ENCODE data around the gene DLEC1. TPM values are rescaled to one million over a fixed set of nuclear protein-coding genes. Genes with fewer than 3 reads are reported as not detected.
A peak's percentile ranks its signal among the peaks of the same experiment; 100 is the strongest.

DLEC1 gene
- total RNA-seq, 1 donor, result under 0.01 TPM

DNA sequence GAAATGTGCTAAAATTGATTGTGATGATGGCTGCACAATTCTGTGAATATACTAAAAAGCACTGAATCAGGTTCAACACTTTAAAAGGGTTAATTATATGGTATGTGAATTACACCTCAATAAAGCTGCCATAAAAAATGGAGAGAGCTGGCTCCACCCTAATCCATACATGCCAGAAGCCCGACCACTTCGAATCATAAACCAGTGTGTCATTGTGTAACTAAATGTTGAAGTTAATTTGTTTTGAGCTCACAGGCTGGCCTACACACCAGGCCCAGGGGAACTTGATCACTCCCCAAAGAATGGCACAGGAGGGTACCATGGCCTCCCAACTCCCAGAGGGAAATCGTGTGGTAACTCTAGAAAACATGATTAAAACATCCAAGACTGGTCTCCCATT, 23.5 kb upstream of the DLEC1 start:
- H2AFZ ChIP-seq (ENCODE audit: low read length), result no peak overlapping the region
- no peak overlapping the region for H3K4me3 ChIP-seq (ENCODE audit: insufficient read depth, low read length)
- H3K4me2 ChIP-seq (ENCODE audit: insufficient read depth, low read length), result no peak overlapping the region
- H3K27me3 ChIP-seq (ENCODE audit: insufficient read depth, low read length), result no peaks in the 10 kb centered on the region
- peaks cover 28% of the 10 kb centered on the region for H3K36me3 ChIP-seq (ENCODE audit: insufficient read depth, low read length)
- peaks cover 3% of the 10 kb centered on the region for H4K20me1 ChIP-seq (ENCODE audit: insufficient read depth, low read length)
- TF ChIP-seq, protein P1, sequence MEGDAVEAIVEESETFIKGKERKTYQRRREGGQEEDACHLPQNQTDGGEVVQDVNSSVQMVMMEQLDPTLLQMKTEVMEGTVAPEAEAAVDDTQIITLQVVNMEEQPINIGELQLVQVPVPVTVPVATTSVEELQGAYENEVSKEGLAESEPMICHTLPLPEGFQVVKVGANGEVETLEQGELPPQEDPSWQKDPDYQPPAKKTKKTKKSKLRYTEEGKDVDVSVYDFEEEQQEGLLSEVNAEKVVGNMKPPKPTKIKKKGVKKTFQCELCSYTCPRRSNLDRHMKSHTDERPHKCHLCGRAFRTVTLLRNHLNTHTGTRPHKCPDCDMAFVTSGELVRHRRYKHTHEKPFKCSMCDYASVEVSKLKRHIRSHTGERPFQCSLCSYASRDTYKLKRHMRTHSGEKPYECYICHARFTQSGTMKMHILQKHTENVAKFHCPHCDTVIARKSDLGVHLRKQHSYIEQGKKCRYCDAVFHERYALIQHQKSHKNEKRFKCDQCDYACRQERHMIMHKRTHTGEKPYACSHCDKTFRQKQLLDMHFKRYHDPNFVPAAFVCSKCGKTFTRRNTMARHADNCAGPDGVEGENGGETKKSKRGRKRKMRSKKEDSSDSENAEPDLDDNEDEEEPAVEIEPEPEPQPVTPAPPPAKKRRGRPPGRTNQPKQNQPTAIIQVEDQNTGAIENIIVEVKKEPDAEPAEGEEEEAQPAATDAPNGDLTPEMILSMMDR (IDR thresholded peaks at IDR 0.05; ENCODE audit: extremely low read depth, low read depth, low read length), result no peak
- no peaks in the 10 kb centered on the region for H3K79me2 ChIP-seq (ENCODE audit: insufficient read depth, low read length)
- H3K27ac ChIP-seq (ENCODE audit: low read depth, low read length), result no peak overlapping the region
- no peaks in the 10 kb centered on the region for H3K4me1 ChIP-seq (ENCODE audit: insufficient read depth, low read length)
- peak; percentile 25 for DNase-seq (ENCODE audit: insufficient read length, low spot score, missing footprints)
- peaks cover 3% of the 10 kb centered on the region for H3K9me3 ChIP-seq (ENCODE audit: low read depth, low read length)

- H2AFZ ChIP-seq (ENCODE audit: low read length), result no peak overlapping the region
- H3K4me3 ChIP-seq (ENCODE audit: insufficient read depth, low read length), result no peak overlapping the region
- H3K4me1 ChIP-seq (ENCODE audit: insufficient read depth, low read length), result no peaks in the 10 kb centered on the region
- no peak overlapping the region for H3K27ac ChIP-seq (ENCODE audit: low read depth, low read length)
- H3K79me2 ChIP-seq (ENCODE audit: insufficient read depth, low read length), result no peaks in the 10 kb centered on the region
- H3K27me3 ChIP-seq (ENCODE audit: insufficient read depth, low read length), result no peaks in the 10 kb centered on the region
- H4K20me1 ChIP-seq (ENCODE audit: insufficient read depth, low read length), result peaks cover 3% of the 10 kb centered on the region
- H3K4me2 ChIP-seq (ENCODE audit: insufficient read depth, low read length), result no peak overlapping the region
- H3K36me3 ChIP-seq (ENCODE audit: insufficient read depth, low read length), result peaks cover 28% of the 10 kb centered on the region
- H3K9me3 ChIP-seq (ENCODE audit: low read depth, low read length), result peaks cover 3% of the 10 kb centered on the region
- TF ChIP-seq, protein P1 (IDR thresholded peaks at IDR 0.05; ENCODE audit: extremely low read depth, low read depth, low read length), result no peak
- no peak for DNase-seq (ENCODE audit: insufficient read length, low spot score, missing footprints)
These were observed 23.0 kb upstream of the DLEC1 start for GRCh38 chr3:38015984-38016383.

DNA sequence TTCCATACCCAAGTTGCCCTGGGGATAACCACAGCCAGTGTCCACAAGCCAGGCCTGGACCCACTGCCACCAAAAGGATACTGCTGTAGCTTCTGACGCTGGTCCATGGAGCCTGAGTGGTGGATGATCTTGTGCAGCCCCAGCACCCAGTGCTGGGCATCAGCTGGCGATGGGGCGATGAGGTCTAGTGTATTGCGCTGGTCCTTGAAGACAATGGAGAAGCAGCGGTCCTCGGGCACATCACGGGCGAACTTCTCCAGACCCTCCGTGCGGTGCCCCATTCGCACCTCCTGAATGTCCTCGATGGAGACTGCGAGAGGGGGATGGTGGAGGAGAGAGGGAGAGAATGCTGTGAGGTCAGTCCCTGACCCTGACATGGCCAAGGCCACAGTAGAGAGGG, 22.6 kb upstream of the DLEC1 start:
- Histone ChIP-seq H3K4me2 (ENCODE audit: insufficient read depth, low read length) (no peak overlapping the region), H3K4me3 (ENCODE audit: insufficient read depth, low read length) (no peak overlapping the region), H3K36me3 (ENCODE audit: insufficient read depth, low read length) (peaks cover 28% of the 10 kb centered on the region), H4K20me1 (ENCODE audit: insufficient read depth, low read length) (peaks cover 5% of the 10 kb centered on the region), H3K9me3 (ENCODE audit: low read depth, low read length) (peaks cover 3% of the 10 kb centered on the region), H2AFZ (ENCODE audit: low read length) (no peak overlapping the region), H3K79me2 (ENCODE audit: insufficient read depth, low read length) (peaks cover under 1% of the 10 kb centered on the region), H3K27ac (ENCODE audit: low read depth, low read length) (no peak overlapping the region), H3K4me1 (ENCODE audit: insufficient read depth, low read length) (no peaks in the 10 kb centered on the region), H3K27me3 (ENCODE audit: insufficient read depth, low read length) (no peaks in the 10 kb centered on the region)
- no peak for DNase-seq (ENCODE audit: insufficient read length, low spot score, missing footprints)
- TF ChIP-seq, protein P1 (IDR thresholded peaks at IDR 0.05; ENCODE audit: extremely low read depth, low read depth, low read length), result no peak

DNA sequence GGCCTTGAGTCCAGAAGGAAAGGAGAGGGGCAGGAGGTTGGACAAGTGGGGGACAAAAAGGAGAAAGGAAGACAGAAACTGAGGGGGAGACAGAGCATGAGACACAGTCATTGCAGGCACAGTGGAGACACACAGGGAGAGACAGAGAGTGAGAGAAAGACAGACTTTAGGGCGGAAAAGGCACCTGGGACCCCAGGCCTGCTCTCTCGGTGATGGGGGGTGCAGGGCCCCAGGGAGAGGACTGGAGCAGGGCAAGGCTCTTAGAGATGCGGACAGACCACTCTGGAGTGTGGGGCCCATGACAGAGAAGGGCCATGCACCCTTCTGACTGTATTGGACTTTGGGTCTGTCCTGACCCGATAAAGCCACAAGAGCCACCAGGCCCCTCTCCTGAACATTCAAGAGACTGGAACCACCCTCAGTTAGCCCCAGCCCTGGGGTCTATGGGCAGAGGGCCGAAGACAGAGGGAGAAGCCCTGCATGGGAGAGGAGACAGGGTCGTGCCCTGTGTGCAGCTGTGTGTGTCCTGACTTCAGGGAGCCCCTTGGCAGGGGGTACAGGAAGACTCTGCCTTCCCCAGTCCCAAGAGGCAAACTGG, 22.1 kb upstream of the DLEC1 start:
- H3K4me3 ChIP-seq (ENCODE audit: insufficient read depth, low read length), result no peak overlapping the region

More for the DNA sequence above, 22.1 kb upstream of the DLEC1 start:
- Histone ChIP-seq H3K27me3 (ENCODE audit: insufficient read depth, low read length) (no peaks in the 10 kb centered on the region), H3K9me3 (ENCODE audit: low read depth, low read length) (peaks cover 3% of the 10 kb centered on the region), H3K4me1 (ENCODE audit: insufficient read depth, low read length) (no peaks in the 10 kb centered on the region), H3K79me2 (ENCODE audit: insufficient read depth, low read length) (peaks cover 4% of the 10 kb centered on the region), H3K36me3 (ENCODE audit: insufficient read depth, low read length) (peaks cover 28% of the 10 kb centered on the region), H4K20me1 (ENCODE audit: insufficient read depth, low read length) (peaks cover 8% of the 10 kb centered on the region), H3K27ac (ENCODE audit: low read depth, low read length) (no peak overlapping the region), H3K4me2 (ENCODE audit: insufficient read depth, low read length) (no peak overlapping the region), H2AFZ (ENCODE audit: low read length) (no peak overlapping the region)
- TF ChIP-seq, protein P1 (IDR thresholded peaks at IDR 0.05; ENCODE audit: extremely low read depth, low read depth, low read length), result no peak
- no peak for DNase-seq (ENCODE audit: insufficient read length, low spot score, missing footprints)
